Mesothelial cell of epicardium (in vitro differentiated cells): Measurements from ENCODE around the gene TBCE. TPM values are rescaled to one million over a fixed set of nuclear protein-coding genes. Genes with fewer than 3 reads are reported as not detected.

Experiments
- DNase-seq, 2 experiments: peaks; one replicate each; pipeline ENCODE4 v3.0.0; 2021; ENCODE audit warnings: low spot score in 2 of 2; ENCODE audit not compliant: unreplicated experiment in 2 of 2
- H3K27ac Mint-ChIP-seq: 2 replicates; pipeline ENCODE4 v1.8.0; 2021; ENCODE audit warnings: mixed read lengths
- H3K27me3 Mint-ChIP-seq: 2 replicates; pipeline ENCODE4 v1.8.0; 2021; ENCODE audit warnings: low read depth, mixed read lengths
- H3K36me3 Mint-ChIP-seq: 2 replicates; pipeline ENCODE4 v1.8.0; 2021; ENCODE audit warnings: mixed read lengths
- H3K4me1 Mint-ChIP-seq: 2 replicates; pipeline ENCODE4 v1.8.0; 2021; ENCODE audit warnings: mixed read lengths
- H3K4me3 Mint-ChIP-seq: 2 replicates; pipeline ENCODE4 v1.8.0; 2021; ENCODE audit warnings: mild to moderate bottlenecking, moderate library complexity, mixed read lengths
- H3K9me3 Mint-ChIP-seq: 2 replicates; pipeline ENCODE4 v1.8.0; 2021; ENCODE audit warnings: mixed read lengths
- total RNA-seq: library from RNA; stranded (reverse); gene quantifications from 3 replicates; pipeline ENCODE4 v1.2.1, GENCODE V29; 2021
- TF ChIP-seq, protein P1 (sequence below): fragments of 200-600 bp; sonication (generic); IDR thresholded peaks from one replicate; pipeline ENCODE4 v1.5.0; 2021; ENCODE audit warnings: antibody characterized with exemption; ENCODE audit not compliant: unreplicated experiment

Gene TBCE
- total RNA-seq, 1 donor from 2014 or later, result 29.5 TPM

DNA sequence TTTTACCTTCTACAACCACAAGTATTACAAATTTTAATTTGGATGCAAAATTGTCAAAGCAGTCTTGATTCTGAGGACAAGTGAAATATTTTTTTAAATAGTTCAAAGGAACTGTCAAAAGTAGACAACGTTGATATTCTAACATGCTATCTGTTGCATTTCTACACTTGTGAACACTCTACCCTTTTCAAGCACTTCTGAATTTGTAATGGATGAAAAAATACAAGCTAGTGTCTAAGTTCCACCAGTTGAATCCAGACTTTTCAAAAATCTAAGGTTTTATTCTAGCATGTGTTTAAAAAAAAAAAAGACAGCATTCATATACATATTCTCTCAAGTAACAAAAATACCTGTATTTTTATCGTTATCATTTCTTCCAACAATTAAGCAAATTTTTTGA, 41.4 kb upstream of the TBCE start:
- TF ChIP-seq, protein P1, sequence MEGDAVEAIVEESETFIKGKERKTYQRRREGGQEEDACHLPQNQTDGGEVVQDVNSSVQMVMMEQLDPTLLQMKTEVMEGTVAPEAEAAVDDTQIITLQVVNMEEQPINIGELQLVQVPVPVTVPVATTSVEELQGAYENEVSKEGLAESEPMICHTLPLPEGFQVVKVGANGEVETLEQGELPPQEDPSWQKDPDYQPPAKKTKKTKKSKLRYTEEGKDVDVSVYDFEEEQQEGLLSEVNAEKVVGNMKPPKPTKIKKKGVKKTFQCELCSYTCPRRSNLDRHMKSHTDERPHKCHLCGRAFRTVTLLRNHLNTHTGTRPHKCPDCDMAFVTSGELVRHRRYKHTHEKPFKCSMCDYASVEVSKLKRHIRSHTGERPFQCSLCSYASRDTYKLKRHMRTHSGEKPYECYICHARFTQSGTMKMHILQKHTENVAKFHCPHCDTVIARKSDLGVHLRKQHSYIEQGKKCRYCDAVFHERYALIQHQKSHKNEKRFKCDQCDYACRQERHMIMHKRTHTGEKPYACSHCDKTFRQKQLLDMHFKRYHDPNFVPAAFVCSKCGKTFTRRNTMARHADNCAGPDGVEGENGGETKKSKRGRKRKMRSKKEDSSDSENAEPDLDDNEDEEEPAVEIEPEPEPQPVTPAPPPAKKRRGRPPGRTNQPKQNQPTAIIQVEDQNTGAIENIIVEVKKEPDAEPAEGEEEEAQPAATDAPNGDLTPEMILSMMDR, result no peak
- H3K4me1 Mint-ChIP-seq, result peaks cover 25% of the 10 kb centered on the region
- peaks cover 4% of the 10 kb centered on the region for H3K36me3 Mint-ChIP-seq
- H3K27me3 Mint-ChIP-seq, result no peaks in the 10 kb centered on the region
- peak overlapping the region; percentile 96 for H3K27ac Mint-ChIP-seq
- peak overlapping the region; percentile 93 for H3K4me3 Mint-ChIP-seq
- no peak for DNase-seq
- no peaks in the 10 kb centered on the region for H3K9me3 Mint-ChIP-seq

DNA sequence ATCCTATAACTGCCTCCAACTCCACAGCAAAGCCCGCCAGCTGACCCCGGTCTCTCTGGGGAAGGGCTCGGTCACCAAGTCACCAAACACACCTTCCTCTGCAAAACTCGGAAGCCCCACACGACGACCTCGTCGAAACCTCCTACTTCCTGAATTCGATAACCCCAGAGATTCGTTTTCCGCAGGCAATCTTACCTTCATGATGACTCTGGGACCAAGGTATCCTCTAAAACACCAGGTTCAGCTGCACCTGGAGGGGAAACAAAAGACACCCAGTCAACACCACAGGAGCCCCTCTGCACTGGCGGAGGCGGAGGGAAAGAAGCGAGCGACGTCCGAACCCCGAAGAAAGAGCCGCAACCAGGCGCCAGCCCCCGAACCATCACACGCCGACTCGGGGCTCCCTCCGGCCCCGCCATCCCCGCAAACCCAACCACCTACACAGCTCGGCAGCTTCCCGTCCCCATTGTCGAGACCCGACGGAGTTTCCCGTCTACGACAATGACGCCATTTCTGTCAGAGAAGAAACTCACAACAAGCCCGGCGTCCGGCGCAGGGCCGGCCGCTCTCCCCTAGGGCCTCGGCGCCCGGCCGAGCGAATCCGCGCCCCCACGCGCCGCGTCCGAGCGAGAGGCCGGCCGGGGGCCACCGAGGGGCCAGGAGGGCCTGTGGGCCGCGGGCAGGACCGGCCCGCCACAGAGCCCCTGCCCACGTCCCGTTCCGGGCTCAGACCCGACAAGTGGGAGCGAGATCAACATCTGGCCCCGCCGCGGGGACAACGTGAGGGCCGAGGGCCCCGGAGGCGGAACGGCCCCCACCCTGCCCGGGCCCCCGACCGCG, 40.3 kb upstream of the TBCE start:
- DNase-seq, result peak; percentile 30 to 52
- Mint-ChIP-seq H3K36me3 (peaks cover 3% of the 10 kb centered on the region), H3K27me3 (no peaks in the 10 kb centered on the region), H3K4me1 (peaks cover 28% of the 10 kb centered on the region), H3K9me3 (no peaks in the 10 kb centered on the region), H3K4me3 (peak overlapping the region; percentile 93), H3K27ac (peak overlapping the region; percentile 96)
- TF ChIP-seq, protein P1, result no peak

DNA sequence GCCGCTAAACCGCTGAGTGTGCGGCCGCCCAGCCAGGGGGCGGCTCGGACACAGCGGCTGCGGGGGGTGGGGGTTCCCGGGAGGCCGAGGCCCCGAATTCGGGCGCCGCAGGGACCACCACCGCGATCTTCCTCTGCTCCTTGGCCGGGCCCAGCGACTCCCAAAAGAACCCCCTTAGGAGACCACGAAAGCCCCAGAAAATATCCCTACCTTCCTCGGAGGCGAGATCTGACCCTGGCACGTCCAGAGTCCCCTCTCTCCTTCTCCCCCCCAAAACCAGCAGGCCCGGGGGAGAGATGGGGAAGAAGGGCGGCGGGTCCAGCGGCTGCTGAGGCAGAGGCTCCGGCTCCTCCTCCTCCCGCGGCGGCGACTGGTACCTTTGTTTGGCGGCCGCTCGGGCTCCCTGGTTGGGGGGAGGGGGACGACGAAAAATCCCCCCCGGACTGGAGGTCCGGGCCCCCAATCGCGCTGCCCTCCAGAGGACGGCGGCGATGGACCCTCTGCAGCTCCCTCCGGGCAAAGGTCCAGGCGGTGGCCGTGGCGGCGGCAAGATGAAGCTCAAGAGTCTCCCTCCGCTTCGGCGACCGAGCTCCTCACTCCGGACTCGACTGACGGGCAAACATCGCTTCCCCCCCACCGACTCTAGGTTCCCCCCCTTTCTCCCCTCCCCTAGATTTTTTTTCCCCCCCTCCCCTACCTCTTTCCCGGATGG, 39.5 kb upstream of the TBCE start, which contains the start of gene ARID4B:
TSS of gene ARID4B (minus strand) at position 621 of the 712 bp plus-strand sequence. CDS start 1,260 bp downstream, outside the sequence.
- Mint-ChIP-seq H3K9me3 (no peaks in the 10 kb centered on the region), H3K4me3 (peak within 1 kb of the TSS; percentile 93), H3K36me3 (no peaks in the 10 kb centered on the region), H3K4me1 (peaks cover 30% of the 10 kb centered on the region), H3K27ac (peak within 1 kb of the TSS; percentile 96), H3K27me3 (no peaks in the 10 kb centered on the region)
- DNase-seq, result peak; percentile 65 to 76
- TF ChIP-seq, protein P1, result no peak

DNA sequence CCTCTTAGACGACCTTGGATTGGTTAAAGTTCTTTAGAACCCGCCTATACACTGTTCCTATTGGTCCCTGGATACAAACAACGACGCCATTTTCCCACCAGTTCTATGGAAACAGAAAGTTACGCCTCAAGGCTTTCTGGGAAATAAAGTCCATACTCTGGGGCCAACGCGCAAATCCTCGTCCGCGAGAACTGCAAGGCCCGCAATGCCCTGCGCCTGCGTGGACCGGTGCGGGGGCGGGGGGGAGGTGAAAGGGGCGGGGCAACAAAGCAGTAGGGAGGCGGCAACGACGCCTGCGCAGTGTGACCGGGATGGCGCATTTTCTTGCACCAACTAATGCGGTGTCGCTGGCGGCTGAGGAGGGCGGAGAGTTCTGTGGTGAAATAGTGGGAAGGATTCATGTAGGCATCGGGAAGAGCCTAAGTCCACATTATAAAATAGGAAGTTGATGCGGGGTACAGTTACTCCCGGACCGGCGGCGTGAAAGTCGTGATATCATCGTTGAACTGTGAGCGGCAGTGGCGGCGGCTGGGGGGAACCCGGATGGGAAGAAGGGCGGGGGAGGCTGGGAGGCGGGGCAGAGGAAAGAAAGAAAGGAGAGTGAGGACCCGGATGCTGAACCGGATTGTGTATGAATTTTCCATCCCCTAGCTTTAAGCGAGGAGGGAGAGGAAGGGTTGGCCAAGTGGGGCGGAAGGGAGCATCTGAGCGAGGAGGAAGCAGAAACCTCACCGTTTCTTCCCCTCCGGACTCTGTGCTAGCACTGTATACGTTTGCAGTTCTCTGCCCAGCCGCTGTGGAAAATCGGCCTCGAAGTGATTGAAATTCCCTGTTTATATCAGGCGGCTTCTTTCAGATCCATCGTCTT, 38.7 kb upstream of the TBCE start, which contains the start of gene GGPS1:
TSS of gene GGPS1 (plus strand) at position 300 of the 868 bp plus-strand sequence. CDS start 6,695 bp downstream, outside the sequence.
- peak; percentile 97 to 98 for DNase-seq
- Mint-ChIP-seq H3K4me1 (peaks cover 30% of the 10 kb centered on the region), H3K27me3 (no peaks in the 10 kb centered on the region), H3K4me3 (no peak within 1 kb of the TSS), H3K36me3 (no peaks in the 10 kb centered on the region), H3K9me3 (no peaks in the 10 kb centered on the region), H3K27ac (no peak within 1 kb of the TSS)
- TF ChIP-seq, protein P1, result no peak
